PC-9 (cell line): ENCODE data around the gene ANKRD13B. TPM values are rescaled to one million over a fixed set of nuclear protein-coding genes. Genes with fewer than 3 reads are reported as not detected.

Experiments used
- BruUV-seq: library from RNA; stranded (reverse); fragments of 400-500 nt; replicated peaks from 2 replicates; lab custom pipeline; 2021; lab: Mats Ljungman, UMichigan
- CTCF ChIA-PET: fragments of 300-600 bp; sonication (Branson Sonifier 250); formaldehyde crosslinking; loops from one replicate; lab custom pipeline; 2022; ENCODE audit warnings: antibody characterized with exemption; lab: Charles Lee
- POLR2A ChIA-PET: fragments of 300-600 bp; sonication (Branson Sonifier 250); formaldehyde crosslinking; loops from one replicate; lab custom pipeline; 2022; ENCODE audit warnings: antibody characterized with exemption; ENCODE audit not compliant: unreplicated experiment; lab: Charles Lee
- DNase-seq, 2 experiments: peaks; one replicate each; pipeline versions ENCODE4 v3.0.0 to v3.0.0-alpha.2; 2015 to 2022; ENCODE audit warnings: mixed read lengths in 1 of 2
- H2AFZ ChIP-seq: fragments of 200-600 bp; sonication (generic); 2 replicates; pipeline ENCODE4 v1.8.1; 2017; ENCODE audit warnings: antibody characterized with exemption
- H3F3A ChIP-seq: fragments of 200-600 bp; sonication (generic); 2 replicates; pipeline ENCODE4 v1.8.1; 2017; ENCODE audit warnings: antibody characterized with exemption, mild to moderate bottlenecking, low read depth; ENCODE audit not compliant: insufficient read depth
- H3K27ac ChIP-seq: fragments of 200-600 bp; sonication (generic); 2 replicates; pipeline ENCODE4 v1.6.1; 2016; ENCODE audit warnings: mixed run types
- H3K27me3 ChIP-seq: fragments of 200-600 bp; sonication (generic); 2 replicates; pipeline ENCODE4 v1.6.1; 2016; ENCODE audit warnings: low read depth, mixed run types; ENCODE audit not compliant: insufficient read depth
- H3K36me3 ChIP-seq: fragments of 200-600 bp; sonication (generic); 2 replicates; pipeline ENCODE4 v1.6.1; 2016; ENCODE audit warnings: low read depth, mixed run types
- H3K4me1 ChIP-seq: fragments of 200-600 bp; sonication (generic); replicated peaks from 2 replicates; pipeline ENCODE4 v1.6.1; 2016; ENCODE audit warnings: mixed run types; ENCODE audit not compliant: insufficient read depth
- H3K4me2 ChIP-seq: fragments of 200-600 bp; sonication (generic); 2 replicates; pipeline ENCODE4 v1.6.1; 2017; ENCODE audit warnings: mixed run types
- H3K4me3 ChIP-seq: fragments of 200-600 bp; sonication (generic); 2 replicates; pipeline ENCODE4 v1.6.1; 2016; ENCODE audit warnings: mixed run types
- H3K79me2 ChIP-seq: fragments of 200-600 bp; sonication (generic); 2 replicates; pipeline ENCODE4 v1.6.1; 2017; ENCODE audit warnings: low read depth, mixed run types
- H3K9me2 ChIP-seq: fragments of 200-600 bp; sonication (generic); 2 replicates; pipeline ENCODE4 v1.8.1; 2017; ENCODE audit warnings: mild to moderate bottlenecking; ENCODE audit not compliant: insufficient read depth
- H3K9me3 ChIP-seq: fragments of 200-600 bp; sonication (generic); 2 replicates; pipeline ENCODE4 v1.8.1; 2016; ENCODE audit warnings: low read depth; ENCODE audit not compliant: insufficient read depth
- H4K20me1 ChIP-seq: fragments of 200-600 bp; sonication (generic); 2 replicates; pipeline ENCODE4 v1.8.1; 2017; ENCODE audit not compliant: insufficient read depth
- CTCF ChIP-seq: fragments of 200-600 bp; sonication (generic); conservative IDR thresholded peaks from 2 replicates; pipeline ENCODE4 v1.6.1; 2017; ENCODE audit warnings: mixed run types, antibody characterized with exemption, mild to moderate bottlenecking, moderate library complexity
- EZH2 ChIP-seq: fragments of 200-600 bp; sonication (generic); IDR thresholded peaks from 2 replicates; pipeline ENCODE4 v1.8.0; 2017; ENCODE audit warnings: antibody characterized with exemption, low read depth
- intact Hi-C: fragments of 100-400 bp; cut with micrococcal nuclease; formaldehyde crosslinking; loops from one replicate; pipeline ENCODE4 v1.10.0; 2022; ENCODE audit not compliant: unreplicated experiment
- total RNA-seq: library from RNA; stranded (reverse); gene quantifications from 2 replicates; pipeline ENCODE4 v1.2.3, GENCODE V29; 2021

Gene ANKRD13B
- total RNA-seq, 1 experiment from 2014 or later = 28.4 TPM

DNA sequence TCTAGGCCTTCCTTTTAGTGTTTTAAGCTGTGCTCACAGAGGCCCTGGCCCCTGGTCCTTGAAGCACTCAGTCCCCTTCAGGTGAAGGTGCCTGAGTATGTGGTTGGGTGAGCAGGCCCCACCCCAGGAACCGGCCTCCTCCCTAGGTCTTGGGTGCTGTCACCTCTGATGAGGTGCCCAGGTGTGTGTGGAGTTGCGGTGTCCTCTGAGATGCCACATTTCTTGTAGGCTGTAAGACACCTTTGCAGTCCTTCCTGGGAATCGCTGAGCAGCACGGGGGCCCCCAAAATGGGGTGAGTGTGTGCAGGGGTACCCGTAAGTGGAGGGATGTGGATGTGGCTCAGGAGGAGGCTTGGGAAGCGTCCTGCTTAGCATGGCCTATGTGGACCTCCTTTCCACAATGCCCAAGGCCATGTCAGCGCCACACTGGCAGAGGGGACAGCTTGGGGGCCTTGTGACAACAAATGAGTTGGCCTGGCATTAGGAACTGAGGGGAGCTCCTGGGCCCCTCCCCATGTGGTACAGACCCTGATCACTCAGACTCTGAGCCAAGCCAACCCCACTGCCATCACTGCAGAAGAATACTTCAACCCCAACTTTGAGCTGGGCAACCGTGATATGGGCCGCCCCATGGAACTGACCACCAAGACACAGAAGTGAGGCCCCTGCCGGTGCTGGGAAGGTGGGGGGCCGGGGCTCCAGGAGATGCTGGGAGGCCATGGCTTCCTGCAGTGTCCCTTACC is 18.6 kb downstream of the ANKRD13B start:
- H3K9me2 ChIP-seq = no peaks in the 10 kb centered on the region
- H3K9me3 ChIP-seq = no peaks in the 10 kb centered on the region
- no peaks in the 10 kb centered on the region for H3K27me3 ChIP-seq
- CTCF ChIA-PET = no interaction called here
- H3K79me2 ChIP-seq = no peaks in the 10 kb centered on the region
- no peaks in the 10 kb centered on the region for H3K36me3 ChIP-seq
- H3F3A ChIP-seq = no peaks in the 10 kb centered on the region; the same call in 1 of the 2 replicates
- H3K4me2 ChIP-seq = no peak overlapping the region
- intact Hi-C loops = no loop called here
- H3K4me3 ChIP-seq = no peak overlapping the region
- no peak for DNase-seq
- BruUV-seq = no TSS peak
- no peaks in the 10 kb centered on the region for H3K4me1 ChIP-seq
- TF ChIP-seq CTCF = no peak
- no peak for TF ChIP-seq EZH2
- H4K20me1 ChIP-seq = 0 out of 2 replicates have a peak, but pooled peaks cover 3% of the 10 kb centered on the region
- H3K27ac ChIP-seq = no peak overlapping the region
- no peak overlapping the region for H2AFZ ChIP-seq
- POLR2A ChIA-PET = no interaction called here

DNA sequence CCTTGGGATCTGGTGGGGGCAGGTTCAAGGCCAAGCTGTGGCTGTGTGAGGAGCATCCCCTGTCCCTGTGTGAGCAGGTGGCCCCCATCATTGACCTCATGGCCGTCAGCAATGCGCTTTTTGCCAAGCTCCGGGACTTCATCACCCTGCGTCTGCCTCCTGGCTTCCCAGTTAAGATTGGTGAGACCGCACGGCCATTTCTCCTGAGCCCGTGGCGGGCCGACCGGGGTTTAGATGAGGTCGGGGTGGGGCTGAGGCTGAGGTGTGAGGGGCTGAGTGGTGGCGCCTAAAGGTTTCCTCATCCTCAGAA is 19.1 kb downstream of the ANKRD13B start:
- Histone ChIP-seq H3F3A (no peaks in the 10 kb centered on the region; the same call in 1 of the 2 replicates), H2AFZ (no peak overlapping the region), H3K4me1 (no peaks in the 10 kb centered on the region), H3K79me2 (no peaks in the 10 kb centered on the region), H3K36me3 (no peaks in the 10 kb centered on the region), H4K20me1 (0 out of 2 replicates have a peak, but pooled peaks cover 2% of the 10 kb centered on the region), H3K9me3 (no peaks in the 10 kb centered on the region), H3K27ac (no peak overlapping the region), H3K27me3 (no peaks in the 10 kb centered on the region), H3K9me2 (no peaks in the 10 kb centered on the region), H3K4me3 (no peak overlapping the region), H3K4me2 (no peak overlapping the region)
- CTCF ChIA-PET = no interaction called here
- POLR2A ChIA-PET = no interaction called here
- intact Hi-C loops = no loop called here
- TF ChIP-seq EZH2 = no peak
- TF ChIP-seq CTCF = no peak
- no TSS peak for BruUV-seq
- no peak for DNase-seq

DNA sequence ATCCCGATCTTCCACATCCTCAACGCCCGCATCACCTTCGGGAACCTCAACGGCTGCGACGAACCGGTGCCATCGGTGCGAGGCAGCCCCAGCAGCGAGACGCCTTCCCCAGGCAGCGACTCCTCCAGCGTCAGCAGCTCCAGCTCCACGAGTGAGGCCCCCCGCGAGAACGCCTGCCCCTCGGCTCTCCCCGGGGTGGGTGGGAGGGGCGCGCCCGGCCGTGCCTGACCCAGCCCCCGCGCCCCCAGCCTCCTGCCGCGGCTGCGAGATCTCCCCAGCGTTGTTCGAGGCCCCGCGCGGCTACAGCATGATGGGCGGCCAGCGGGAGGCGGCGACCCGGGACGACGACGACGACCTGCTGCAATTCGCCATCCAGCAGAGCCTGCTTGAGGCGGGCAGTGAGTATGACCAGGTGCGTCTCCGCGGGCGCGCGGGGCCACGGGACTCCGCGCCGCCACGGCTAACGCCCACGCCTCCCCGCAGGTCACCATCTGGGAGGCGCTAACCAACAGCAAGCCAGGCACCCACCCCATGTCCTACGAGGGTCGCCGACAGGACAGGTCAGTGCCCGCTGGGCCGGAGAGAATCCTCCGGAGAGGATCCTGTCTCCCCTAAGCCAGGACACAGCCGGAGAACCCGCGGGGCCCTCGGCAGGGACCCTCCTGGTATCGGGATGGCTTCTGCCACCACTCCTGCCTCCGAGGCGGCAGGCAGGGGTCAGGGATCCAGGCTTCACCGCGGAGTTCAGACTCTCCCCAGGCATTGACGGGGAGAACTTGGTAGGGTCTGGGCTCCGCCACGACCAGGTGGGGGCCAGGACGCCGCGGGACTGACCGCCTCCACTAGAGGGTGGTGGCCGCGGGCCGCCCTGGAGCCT is 19.7 kb downstream of the ANKRD13B start:
- TF ChIP-seq CTCF (no peak), EZH2 (no peak)
- Histone ChIP-seq H3K27ac (no peak overlapping the region), H3K36me3 (no peaks in the 10 kb centered on the region), H3K79me2 (no peaks in the 10 kb centered on the region), H3K27me3 (no peaks in the 10 kb centered on the region), H3K9me3 (no peaks in the 10 kb centered on the region), H2AFZ (no peak overlapping the region), H3K4me1 (no peaks in the 10 kb centered on the region), H3K4me2 (no peak overlapping the region), H3K4me3 (no peak overlapping the region), H4K20me1 (no peaks in the 10 kb centered on the region), H3F3A (no peaks in the 10 kb centered on the region; the same call in 1 of the 2 replicates), H3K9me2 (no peaks in the 10 kb centered on the region)
- ChIA-PET CTCF (no interaction called here), POLR2A (no interaction called here)
- BruUV-seq = no TSS peak
- intact Hi-C loops = no loop called here
- DNase-seq = no peak
